ENCODE data around the gene PODNL1.

DNA sequence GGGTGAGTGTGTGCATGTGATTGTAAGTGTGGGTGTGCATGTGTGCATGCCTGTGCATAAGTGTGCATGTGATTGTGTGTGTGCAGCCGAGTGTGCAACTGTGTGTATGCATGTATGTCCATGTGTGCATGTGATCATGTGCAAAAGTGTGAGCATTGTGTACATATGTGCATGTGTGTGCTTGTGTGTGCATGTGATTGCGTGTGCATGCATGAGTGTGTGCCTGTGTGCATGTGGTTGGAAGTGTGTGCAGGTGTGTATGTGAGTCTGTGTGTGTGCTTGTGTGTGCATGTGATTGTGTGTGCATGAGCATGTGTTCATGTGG, 3.5 kb downstream of the PODNL1 start:
- TF ChIP-seq CTCF (IDR thresholded peaks at IDR 0.05) (no peak), POLR2A (IDR thresholded peaks at IDR 0.05) (no peak), POLR2AphosphoS5 (IDR thresholded peaks at IDR 0.05) (no peak)

Measured in prostate gland (tissue), 2 donors.